Gastrocnemius medialis (tissue), 4 donors: ENCODE data around the gene ITGAV. TPM values are rescaled to one million over a fixed set of nuclear protein-coding genes. Genes with fewer than 3 reads are reported as not detected.

Source experiments
- ATAC-seq, 2 donors: fragments of 150-250 bp; one replicate each; pipeline ENCODE4 v1.9.1; 2016
- DNase-seq, 2 donors: peaks; one replicate each; pipeline ENCODE4 v3.0.0-alpha.2; 2019
- H3K27ac ChIP-seq, 4 donors: fragments of 200-600 bp; sonication (generic); 1 replicate in 1 of 4; 2 replicates in 3 of 4; pipeline ENCODE4 v1.5.1; 2016 to 2018; ENCODE audit warnings: mild to moderate bottlenecking in 2 of 4, moderate library complexity in 1 of 4
- H3K27me3 ChIP-seq, 3 donors: fragments of 200-600 bp; sonication (generic) in 2 of 3; 1 replicate in 1 of 3; 2 replicates in 2 of 3; pipeline versions ENCODE4 v1.5.1 to v1.6.0; 2016 to 2019; ENCODE audit warnings: mild to moderate bottlenecking in 1 of 3, moderate library complexity in 1 of 3
- H3K36me3 ChIP-seq, 2 donors: fragments of 200-600 bp; sonication (generic) in 1 of 2; one replicate each; pipeline ENCODE4 v1.5.1; 2017 to 2018
- H3K4me1 ChIP-seq, 2 donors: fragments of 200-600 bp; sonication (generic) in 1 of 2; one replicate each; pipeline ENCODE4 v1.5.1; 2016 to 2017; ENCODE audit warnings: mild to moderate bottlenecking in 2 of 2
- H3K4me3 ChIP-seq, 4 donors: fragments of 200-600 bp; sonication (generic) in 3 of 4; 1 replicate in 1 of 4; 2 replicates in 3 of 4; pipeline ENCODE4 v1.5.1; 2016 to 2019; ENCODE audit warnings: mild to moderate bottlenecking in 2 of 4
- H3K9me3 ChIP-seq, 3 donors: fragments of 200-600 bp; sonication (generic) in 2 of 3; 1 replicate in 1 of 3; 2 replicates in 2 of 3; pipeline ENCODE4 v1.5.1; 2016 to 2019
- CTCF ChIP-seq, 5 experiments: fragments of 450-650 bp in 3 of 5; fragments of 200-600 bp in 2 of 5; sonication (generic) in 2 of 5; IDR thresholded peaks in 4 of 5; conservative IDR thresholded peaks in 1 of 5; 1 replicate in 4 of 5; 2 replicates in 1 of 5; pipeline ENCODE4 v1.5.1; 2016 to 2019; ENCODE audit warnings: antibody characterized with exemption in 5 of 5, mild to moderate bottlenecking in 3 of 5, moderate library complexity in 3 of 5
- POLR2A ChIP-seq, 2 donors: fragments of 450-650 bp; IDR thresholded peaks; one replicate each; pipeline ENCODE4 v1.6.1; 2017; ENCODE audit warnings: antibody characterized with exemption in 2 of 2, mild to moderate bottlenecking in 2 of 2, moderate library complexity in 2 of 2
- in situ Hi-C, 4 donors: fragments of 200-750 bp; cut with MboI; loops; one replicate each; pipeline versions ENCODE4 v1.15.0 to v1.8.0; 2017; ENCODE audit warnings: low sequenced_read_pairs in 4 of 4
- intact Hi-C: fragments of 100-400 bp; cut with DNase I; formaldehyde crosslinking; loops from one replicate; pipeline ENCODE4 v1.15.1; 2023; ENCODE audit warnings: low total_unique reads
- total RNA-seq, 4 donors: library from RNA; depleted of rRNA; stranded (reverse); fragments of >200 nt; gene quantifications; one replicate each; pipeline versions ENCODE4 v1.1.0 to v1.2.3, GENCODE V29; 2016

ITGAV gene
- total RNA-seq, 4 donors from 2014 or later, result 30.0 to 63.1 (median 47.4) TPM

DNA sequence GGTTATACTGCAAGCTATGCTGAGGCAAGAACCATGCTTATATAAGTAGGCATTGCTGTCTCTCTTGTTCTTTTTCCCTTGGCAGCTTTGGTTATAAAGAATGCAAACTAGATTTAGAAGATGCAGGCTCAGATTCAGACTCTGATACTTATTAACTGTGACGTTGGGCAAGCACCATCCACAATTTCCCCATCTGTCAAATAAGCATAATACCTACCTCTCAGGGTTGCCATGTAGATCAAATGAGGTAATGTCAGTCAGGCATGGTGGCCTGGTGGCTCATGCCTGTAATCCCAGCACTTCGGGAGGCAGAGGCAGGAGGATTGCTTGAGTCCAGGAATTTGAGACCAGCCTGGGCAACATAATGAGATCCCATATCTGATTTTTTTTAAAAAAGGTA is 21.7 kb downstream of the ITGAV start:
- H3K9me3 ChIP-seq, result no peaks in the 10 kb centered on the region
- no peak overlapping the region for H3K4me3 ChIP-seq
- intact Hi-C loops, result no loop called here
- no peak for TF ChIP-seq POLR2A (IDR thresholded peaks at IDR 0.05)
- TF ChIP-seq CTCF (IDR thresholded peaks at IDR 0.05 in 4 of 5, conservative IDR thresholded peaks at IDR 0.05 in 1 of 5), result no peak
- H3K36me3 ChIP-seq, result no peaks in the 10 kb centered on the region
- H3K27me3 ChIP-seq, result no peaks in the 10 kb centered on the region
- H3K4me1 ChIP-seq, result peaks cover 24 to 47% of the 10 kb centered on the region in 2 donors
- DNase-seq (no peak), ATAC-seq (no peak)
- in situ Hi-C loops, result no loop called here
- no peak overlapping the region for H3K27ac ChIP-seq

- TF ChIP-seq CTCF (IDR thresholded peaks at IDR 0.05 in 4 of 5, conservative IDR thresholded peaks at IDR 0.05 in 1 of 5) (no peak), POLR2A (IDR thresholded peaks at IDR 0.05) (no peak)
- peaks cover 23 to 48% of the 10 kb centered on the region in 2 donors for H3K4me1 ChIP-seq
- no peak for ATAC-seq
- H3K27ac ChIP-seq, result no peak overlapping the region
- H3K36me3 ChIP-seq, result no peaks in the 10 kb centered on the region
- H3K27me3 ChIP-seq, result no peaks in the 10 kb centered on the region
- H3K9me3 ChIP-seq, result no peaks in the 10 kb centered on the region
- in situ Hi-C loops, result no loop called here
- intact Hi-C loops, result no loop called here
- no peak for DNase-seq
- no peak overlapping the region for H3K4me3 ChIP-seq
Measured at GRCh38 chr2:186612026-186612425, 22.2 kb downstream of the ITGAV start.

DNA sequence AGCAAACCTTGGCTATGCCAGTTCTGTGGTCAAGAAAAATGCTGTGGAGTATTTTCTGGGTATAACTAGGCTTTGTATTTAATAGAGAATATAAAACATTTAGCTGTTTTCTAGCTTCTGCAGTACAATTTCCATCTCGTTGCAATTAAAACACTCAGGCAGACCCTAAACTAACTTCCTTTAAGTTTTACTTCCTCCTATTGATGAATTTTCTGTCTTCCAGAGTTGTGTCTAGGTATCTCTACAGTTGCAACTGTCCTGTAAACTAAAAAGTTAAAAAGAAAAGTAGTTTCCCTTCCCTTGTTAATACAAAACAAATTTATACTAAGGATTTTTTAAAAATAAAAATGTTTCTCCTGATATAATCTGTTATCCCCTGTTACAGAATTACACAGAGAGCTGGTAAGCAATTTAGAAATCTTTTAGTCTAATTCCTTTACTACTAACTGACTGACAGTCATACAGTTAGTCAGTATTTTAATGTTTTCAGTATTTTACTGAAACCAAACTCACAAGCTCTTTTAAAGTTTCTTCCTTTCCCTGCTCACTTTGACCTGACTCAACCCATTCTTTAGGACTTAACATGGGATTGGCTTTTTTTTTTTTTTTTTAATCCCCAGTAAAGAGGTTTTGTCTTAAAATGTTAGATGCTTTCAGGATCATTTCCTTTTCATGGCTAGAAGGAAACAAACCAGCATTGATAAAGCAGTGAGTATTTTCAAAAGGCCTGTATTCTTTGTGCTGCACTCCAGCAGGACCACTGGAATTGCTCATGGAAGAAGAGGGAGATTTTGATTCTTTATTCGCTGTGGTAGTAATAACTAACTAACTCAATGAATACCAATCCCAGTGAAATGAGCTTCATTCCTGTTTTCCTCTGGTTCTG is 22.9 kb downstream of the ITGAV start:
- H3K4me1 ChIP-seq, result peaks cover 17 to 46% of the 10 kb centered on the region in 2 donors
- no peaks in the 10 kb centered on the region for H3K9me3 ChIP-seq
- H3K4me3 ChIP-seq, result no peak overlapping the region
- ATAC-seq (no peak), DNase-seq (no peak)
- intact Hi-C loops (no loop called here), in situ Hi-C loops (no loop called here)
- no peak overlapping the region for H3K27ac ChIP-seq
- no peaks in the 10 kb centered on the region for H3K36me3 ChIP-seq
- H3K27me3 ChIP-seq, result no peaks in the 10 kb centered on the region
- no peak for TF ChIP-seq POLR2A (IDR thresholded peaks at IDR 0.05)
- no peak for TF ChIP-seq CTCF (IDR thresholded peaks at IDR 0.05 in 4 of 5, conservative IDR thresholded peaks at IDR 0.05 in 1 of 5)

GRCh38 chr2:186614373-186614772 is 24.5 kb downstream of the ITGAV start:
- Histone ChIP-seq H3K4me1 (peaks cover 6 to 33% of the 10 kb centered on the region in 2 donors), H3K4me3 (no peak overlapping the region), H3K27me3 (no peaks in the 10 kb centered on the region), H3K9me3 (no peaks in the 10 kb centered on the region), H3K27ac (no peak overlapping the region), H3K36me3 (no peaks in the 10 kb centered on the region)
- ATAC-seq (no peak), DNase-seq (no peak)
- TF ChIP-seq CTCF (IDR thresholded peaks at IDR 0.05 in 4 of 5, conservative IDR thresholded peaks at IDR 0.05 in 1 of 5), result no peak
- no peak for TF ChIP-seq POLR2A (IDR thresholded peaks at IDR 0.05)
- in situ Hi-C loops, result no loop called here
- intact Hi-C loops, result no loop called here
